ENCODE measurements around the gene HJV. TPM values are rescaled to one million over a fixed set of nuclear protein-coding genes. Genes with fewer than 3 reads are reported as not detected.

The HJV gene
- total RNA-seq, 1 experiment from 2014 or later: not detected

DNA sequence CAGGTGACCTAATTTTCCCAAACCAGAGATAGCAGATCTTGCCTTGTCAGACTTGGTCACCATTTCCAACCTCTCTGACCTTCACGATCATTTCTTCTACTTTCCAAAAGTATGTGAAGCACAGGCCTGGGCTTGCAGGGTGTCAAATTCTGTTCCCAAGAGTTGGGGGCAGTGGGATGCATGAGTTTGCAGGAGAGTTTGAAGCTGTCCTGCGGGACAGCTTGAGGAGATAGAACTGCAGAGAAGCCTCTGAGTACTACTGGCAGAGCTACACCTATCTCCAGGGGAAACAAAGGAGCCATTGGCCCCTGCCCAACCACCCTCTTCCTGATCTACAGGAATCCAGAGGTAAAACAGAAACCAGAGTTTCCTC is 36.4 kb downstream of the HJV start:
- ATAC-seq: no peak
- ChIA-PET CTCF (no interaction called here), POLR2A (no interaction called here)
- TF ChIP-seq SIN3A (IDR thresholded peaks at IDR 0.05; ENCODE audit: borderline replicate concordance, insufficient read depth, low read depth, low read length) (no peak), TCF7L2 (IDR thresholded peaks at IDR 0.05; ENCODE audit: low read depth, low read length) (no peak), POLR2AphosphoS5 (IDR thresholded peaks at IDR 0.05; ENCODE audit: low read depth, low read length) (no peak)
- TF ChIP-seq, protein P1, sequence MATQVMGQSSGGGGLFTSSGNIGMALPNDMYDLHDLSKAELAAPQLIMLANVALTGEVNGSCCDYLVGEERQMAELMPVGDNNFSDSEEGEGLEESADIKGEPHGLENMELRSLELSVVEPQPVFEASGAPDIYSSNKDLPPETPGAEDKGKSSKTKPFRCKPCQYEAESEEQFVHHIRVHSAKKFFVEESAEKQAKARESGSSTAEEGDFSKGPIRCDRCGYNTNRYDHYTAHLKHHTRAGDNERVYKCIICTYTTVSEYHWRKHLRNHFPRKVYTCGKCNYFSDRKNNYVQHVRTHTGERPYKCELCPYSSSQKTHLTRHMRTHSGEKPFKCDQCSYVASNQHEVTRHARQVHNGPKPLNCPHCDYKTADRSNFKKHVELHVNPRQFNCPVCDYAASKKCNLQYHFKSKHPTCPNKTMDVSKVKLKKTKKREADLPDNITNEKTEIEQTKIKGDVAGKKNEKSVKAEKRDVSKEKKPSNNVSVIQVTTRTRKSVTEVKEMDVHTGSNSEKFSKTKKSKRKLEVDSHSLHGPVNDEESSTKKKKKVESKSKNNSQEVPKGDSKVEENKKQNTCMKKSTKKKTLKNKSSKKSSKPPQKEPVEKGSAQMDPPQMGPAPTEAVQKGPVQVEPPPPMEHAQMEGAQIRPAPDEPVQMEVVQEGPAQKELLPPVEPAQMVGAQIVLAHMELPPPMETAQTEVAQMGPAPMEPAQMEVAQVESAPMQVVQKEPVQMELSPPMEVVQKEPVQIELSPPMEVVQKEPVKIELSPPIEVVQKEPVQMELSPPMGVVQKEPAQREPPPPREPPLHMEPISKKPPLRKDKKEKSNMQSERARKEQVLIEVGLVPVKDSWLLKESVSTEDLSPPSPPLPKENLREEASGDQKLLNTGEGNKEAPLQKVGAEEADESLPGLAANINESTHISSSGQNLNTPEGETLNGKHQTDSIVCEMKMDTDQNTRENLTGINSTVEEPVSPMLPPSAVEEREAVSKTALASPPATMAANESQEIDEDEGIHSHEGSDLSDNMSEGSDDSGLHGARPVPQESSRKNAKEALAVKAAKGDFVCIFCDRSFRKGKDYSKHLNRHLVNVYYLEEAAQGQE (IDR thresholded peaks at IDR 0.05; ENCODE audit: insufficient read depth in 1 of 2, low read depth in 2 of 2, low read length in 1 of 2): no peak
- TF ChIP-seq, protein P2, sequence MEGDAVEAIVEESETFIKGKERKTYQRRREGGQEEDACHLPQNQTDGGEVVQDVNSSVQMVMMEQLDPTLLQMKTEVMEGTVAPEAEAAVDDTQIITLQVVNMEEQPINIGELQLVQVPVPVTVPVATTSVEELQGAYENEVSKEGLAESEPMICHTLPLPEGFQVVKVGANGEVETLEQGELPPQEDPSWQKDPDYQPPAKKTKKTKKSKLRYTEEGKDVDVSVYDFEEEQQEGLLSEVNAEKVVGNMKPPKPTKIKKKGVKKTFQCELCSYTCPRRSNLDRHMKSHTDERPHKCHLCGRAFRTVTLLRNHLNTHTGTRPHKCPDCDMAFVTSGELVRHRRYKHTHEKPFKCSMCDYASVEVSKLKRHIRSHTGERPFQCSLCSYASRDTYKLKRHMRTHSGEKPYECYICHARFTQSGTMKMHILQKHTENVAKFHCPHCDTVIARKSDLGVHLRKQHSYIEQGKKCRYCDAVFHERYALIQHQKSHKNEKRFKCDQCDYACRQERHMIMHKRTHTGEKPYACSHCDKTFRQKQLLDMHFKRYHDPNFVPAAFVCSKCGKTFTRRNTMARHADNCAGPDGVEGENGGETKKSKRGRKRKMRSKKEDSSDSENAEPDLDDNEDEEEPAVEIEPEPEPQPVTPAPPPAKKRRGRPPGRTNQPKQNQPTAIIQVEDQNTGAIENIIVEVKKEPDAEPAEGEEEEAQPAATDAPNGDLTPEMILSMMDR (IDR thresholded peaks at IDR 0.05): no peak
- in situ Hi-C loops (cut with HindIII; ENCODE audit: low pct_unique_long_range_greater_than_20kb, low sequenced_read_pairs): no loop called here
- BruUV-seq (replicated peaks): no TSS peak
- no peaks in the 10 kb centered on the region for H3K27me3 ChIP-seq (ENCODE audit: control insufficient read depth, insufficient read depth, low read length)
- no peak for DNase-seq (ENCODE audit: low read depth, low spot score)
- no peak overlapping the region for H3K4me3 ChIP-seq (ENCODE audit: low read depth in 2 of 2, low read length in 2 of 2)
- intact Hi-C loops (cut with micrococcal nuclease; ENCODE audit: unreplicated experiment): no loop called here
- H3K4me1 ChIP-seq (ENCODE audit: control insufficient read depth, insufficient read depth, low read length): no peaks in the 10 kb centered on the region
- no peaks in the 10 kb centered on the region for H3K9me3 ChIP-seq (ENCODE audit: control insufficient read depth, insufficient read depth, low read depth, low read length)
- H3K27ac ChIP-seq (ENCODE audit: low read length): no peak overlapping the region; the same call in 1 of the 2 replicates
- H3K36me3 ChIP-seq (ENCODE audit: control insufficient read depth, insufficient read depth, low read length): no peaks in the 10 kb centered on the region

DNA sequence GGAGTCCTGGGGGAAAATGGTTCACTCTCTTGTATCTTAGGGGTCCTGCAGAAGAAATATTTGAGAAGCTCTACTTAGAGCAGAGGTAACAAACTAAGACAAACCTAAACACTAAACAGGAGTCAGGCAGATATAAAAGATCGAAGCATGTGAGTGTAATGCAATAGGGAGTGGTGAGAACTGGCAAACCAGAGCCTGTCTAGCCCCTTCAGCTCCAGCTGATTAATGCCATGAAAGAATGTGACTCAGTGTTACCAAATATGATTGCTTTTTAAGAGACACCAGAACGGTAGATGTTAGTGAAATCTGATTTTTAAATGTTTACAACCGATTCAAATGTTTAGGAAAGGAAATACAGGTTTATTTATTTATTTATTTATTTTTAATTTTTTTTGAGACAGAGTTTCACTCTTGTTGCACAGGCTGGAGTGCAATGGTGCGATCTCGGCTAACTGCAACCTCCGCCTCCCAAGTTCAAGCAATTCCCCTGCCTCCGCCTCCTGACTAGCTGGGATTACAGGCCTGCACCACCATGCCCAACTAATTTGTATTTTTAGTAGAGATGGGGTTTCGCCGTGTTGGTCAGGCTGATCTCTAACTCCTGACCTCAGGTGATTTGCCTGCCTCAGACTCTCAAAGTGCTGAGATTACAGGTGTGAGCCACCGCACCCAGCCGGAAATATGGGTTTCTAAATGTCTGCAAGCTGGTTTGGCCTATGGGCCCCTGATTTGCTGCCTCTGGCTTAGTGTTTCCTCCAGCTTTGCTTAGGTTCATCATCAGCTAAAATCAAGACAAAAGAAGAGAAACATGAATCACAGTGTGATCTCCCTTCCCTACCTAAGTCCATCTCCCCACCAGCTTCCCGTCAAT is 37.3 kb downstream of the HJV start:
- no peak overlapping the region for H3K27ac ChIP-seq (ENCODE audit: low read length)

More for the DNA sequence above, 37.3 kb downstream of the HJV start:
- in situ Hi-C loops (cut with HindIII; ENCODE audit: low pct_unique_long_range_greater_than_20kb, low sequenced_read_pairs): no loop called here
- no TSS peak for BruUV-seq (replicated peaks)
- ChIA-PET CTCF (interaction anchor here (0.6 kb wide), 1 partner anchor 75 kb away, joined by 5 read pairs; no protein-coding TSS in a partner anchor), POLR2A (no interaction called here)
- H3K4me3 ChIP-seq (ENCODE audit: low read depth in 2 of 2, low read length in 2 of 2): no peak overlapping the region
- H3K4me1 ChIP-seq (ENCODE audit: control insufficient read depth, insufficient read depth, low read length): no peaks in the 10 kb centered on the region
- no peaks in the 10 kb centered on the region for H3K36me3 ChIP-seq (ENCODE audit: control insufficient read depth, insufficient read depth, low read length)
- TF ChIP-seq, protein P1 (IDR thresholded peaks at IDR 0.05; ENCODE audit: insufficient read depth in 1 of 2, low read depth in 2 of 2, low read length in 1 of 2): no peak
- TF ChIP-seq SIN3A (IDR thresholded peaks at IDR 0.05; ENCODE audit: borderline replicate concordance, insufficient read depth, low read depth, low read length) (no peak), TCF7L2 (IDR thresholded peaks at IDR 0.05; ENCODE audit: low read depth, low read length) (no peak), POLR2AphosphoS5 (IDR thresholded peaks at IDR 0.05; ENCODE audit: low read depth, low read length) (no peak)
- TF ChIP-seq, protein P2 (IDR thresholded peaks at IDR 0.05): no peak
- DNase-seq (ENCODE audit: low read depth, low spot score) (no peak), ATAC-seq (no peak)
- intact Hi-C loops (cut with micrococcal nuclease; ENCODE audit: unreplicated experiment): no loop called here
- no peaks in the 10 kb centered on the region for H3K27me3 ChIP-seq (ENCODE audit: control insufficient read depth, insufficient read depth, low read length)
- H3K9me3 ChIP-seq (ENCODE audit: control insufficient read depth, insufficient read depth, low read depth, low read length): no peaks in the 10 kb centered on the region

Data from Panc1 (cell line).